Neutrophil (primary cell): ENCODE results near the gene MYOM1.
A peak's percentile ranks its signal among the peaks of the same experiment; 100 is the strongest.

Experiments
- H3K27ac ChIP-seq: fragments of 200-600 bp; sonication (generic); 2 replicates; pipeline ENCODE4 v1.5.1; 2016; ENCODE audit warnings: mild to moderate bottlenecking, moderate library complexity
- H3K27me3 ChIP-seq: fragments of 200-600 bp; sonication (generic); 2 replicates; pipeline ENCODE4 v1.6.0; 2016; ENCODE audit warnings: mild to moderate bottlenecking
- H3K36me3 ChIP-seq: fragments of 200-600 bp; sonication (generic); 2 replicates; pipeline ENCODE4 v1.5.1; 2017
- H3K4me1 ChIP-seq, 2 experiments: fragments of 200-600 bp in 1 of 2; sonication (generic) in 1 of 2; 1 replicate in 1 of 2; 2 replicates in 1 of 2; pipeline versions ENCODE4 v1.5.1 to v1.6.1; 2013 to 2016; ENCODE audit warnings: low read depth in 1 of 2, low read length in 1 of 2, mild to moderate bottlenecking in 1 of 2, moderate library complexity in 1 of 2; ENCODE audit not compliant: control insufficient read depth in 1 of 2, insufficient read depth in 1 of 2
- H3K4me3 ChIP-seq, 2 experiments: fragments of 200-600 bp in 1 of 2; sonication (generic) in 1 of 2; 1 replicate in 1 of 2; 2 replicates in 1 of 2; pipeline ENCODE4 v1.5.1; 2013 to 2016; ENCODE audit warnings: low read depth in 1 of 2, low read length in 1 of 2, mild to moderate bottlenecking in 1 of 2, moderate library complexity in 1 of 2
- H3K9me3 ChIP-seq: fragments of 200-600 bp; sonication (generic); 2 replicates; pipeline ENCODE4 v1.5.1; 2016
- CTCF ChIP-seq: fragments of 200-600 bp; sonication (generic); IDR thresholded peaks from 2 replicates; pipeline ENCODE4 v1.5.1; 2016; ENCODE audit warnings: antibody characterized with exemption

Gene MYOM1

DNA sequence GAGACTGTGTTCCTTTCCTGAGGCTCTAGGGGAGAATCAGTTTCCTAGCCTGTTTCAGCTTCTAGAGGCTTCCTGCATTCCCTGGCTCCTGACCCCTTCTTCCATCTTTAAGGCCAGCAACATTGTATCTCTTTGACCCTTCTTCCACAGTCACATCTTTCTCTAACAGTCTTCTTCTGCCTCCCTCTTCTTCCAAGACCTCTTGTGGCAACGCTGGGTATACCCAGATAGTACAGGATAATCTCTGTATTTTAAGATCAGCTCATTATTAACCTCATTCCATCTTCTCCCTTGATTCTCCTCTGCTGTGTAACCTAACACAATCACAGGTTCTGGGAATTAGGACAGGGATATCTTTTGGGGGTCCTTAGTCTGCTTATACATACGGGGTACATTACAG, 19.0 kb upstream of the MYOM1 start:
- no peak overlapping the region for H3K27ac ChIP-seq
- no peak overlapping the region for H3K4me3 ChIP-seq
- H3K9me3 ChIP-seq, result no peaks in the 10 kb centered on the region
- H3K4me1 ChIP-seq, result peaks cover 0 to 10% of the 10 kb centered on the region in 2 experiments
- no peaks in the 10 kb centered on the region for H3K36me3 ChIP-seq
- no peaks in the 10 kb centered on the region for H3K27me3 ChIP-seq
- no peak for TF ChIP-seq CTCF

DNA sequence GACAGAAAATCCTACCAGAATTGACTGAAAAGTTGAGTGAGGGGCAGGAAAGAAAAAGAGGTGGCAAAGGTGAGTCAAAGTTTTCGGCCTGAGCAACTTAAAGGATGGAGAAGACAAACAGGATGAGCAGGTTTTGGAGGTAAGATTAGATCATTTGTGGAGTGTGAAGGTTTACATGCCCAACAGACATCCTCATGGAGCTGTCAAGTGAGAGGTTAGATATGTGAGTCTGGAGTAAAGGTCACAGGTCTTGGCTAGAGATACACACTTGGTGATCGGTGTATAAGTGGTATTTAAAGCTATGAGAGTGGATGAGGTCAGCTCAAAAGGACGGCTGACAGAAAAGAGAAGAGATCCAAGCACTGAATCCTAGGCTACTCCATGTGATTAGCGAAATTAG, 16.7 kb upstream of the MYOM1 start:
- no peak for TF ChIP-seq CTCF
- peak overlapping the region; percentile 36 for H3K27ac ChIP-seq

GRCh38 chr18:3235846-3236245, 16.1 kb upstream of the MYOM1 start:
- no peaks in the 10 kb centered on the region for H3K27me3 ChIP-seq
- no peak for TF ChIP-seq CTCF
- no peaks in the 10 kb centered on the region for H3K36me3 ChIP-seq
- no peaks in the 10 kb centered on the region for H3K9me3 ChIP-seq
- H3K4me3 ChIP-seq, result no peak overlapping the region
- H3K4me1 ChIP-seq, result peaks cover 8 to 20% of the 10 kb centered on the region in 2 experiments
- peak overlapping the region; percentile 36 for H3K27ac ChIP-seq

More for the DNA sequence above, 16.7 kb upstream of the MYOM1 start:
- Histone ChIP-seq H3K36me3 (no peaks in the 10 kb centered on the region), H3K27me3 (no peaks in the 10 kb centered on the region), H3K4me3 (no peak overlapping the region), H3K9me3 (no peaks in the 10 kb centered on the region), H3K4me1 (peaks cover 8 to 20% of the 10 kb centered on the region in 2 experiments)

- no peaks in the 10 kb centered on the region for H3K9me3 ChIP-seq
- no peak for TF ChIP-seq CTCF
- no peak overlapping the region for H3K4me3 ChIP-seq
- peaks cover 8 to 20% of the 10 kb centered on the region in 2 experiments for H3K4me1 ChIP-seq
- no peaks in the 10 kb centered on the region for H3K36me3 ChIP-seq
- no peak overlapping the region for H3K27ac ChIP-seq
- H3K27me3 ChIP-seq, result no peaks in the 10 kb centered on the region
Measured at GRCh38 chr18:3234457-3234856, 14.7 kb upstream of the MYOM1 start.

DNA sequence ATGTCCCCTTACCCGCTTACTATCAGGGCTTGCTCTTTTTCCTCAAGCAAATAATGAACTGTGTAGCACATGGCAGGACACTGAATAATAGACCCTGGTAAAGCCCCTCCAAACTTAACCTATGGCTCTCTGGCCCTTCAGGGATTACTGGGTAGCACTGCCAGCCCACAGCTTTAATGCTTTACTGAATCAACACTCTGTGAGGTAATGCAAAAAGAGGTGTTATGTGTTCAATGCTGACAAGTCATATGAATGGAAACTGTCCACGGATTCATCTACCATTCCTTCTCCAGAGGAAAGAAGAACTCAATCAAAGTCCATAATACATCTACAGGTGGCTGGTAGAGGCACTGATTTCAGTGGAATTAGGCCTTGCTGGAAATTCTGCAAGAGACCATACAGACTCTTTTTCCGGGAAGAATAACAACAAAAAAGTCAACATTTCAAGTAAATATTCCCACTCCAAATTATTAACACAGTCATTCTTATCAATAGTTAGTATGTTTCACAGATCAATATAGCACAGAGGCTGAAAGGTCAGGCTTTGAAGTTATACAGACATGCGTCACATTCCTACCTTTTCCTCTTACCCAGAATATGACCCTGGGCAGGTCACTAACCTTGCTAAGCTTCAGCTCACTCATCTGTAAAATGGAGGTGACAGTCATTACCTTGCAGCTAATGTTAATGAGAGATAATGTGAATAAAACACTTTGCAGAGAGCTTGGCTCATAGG, 13.8 kb upstream of the MYOM1 start:
- Histone ChIP-seq H3K27me3 (no peaks in the 10 kb centered on the region), H3K4me1 (peaks cover 8 to 20% of the 10 kb centered on the region in 2 experiments), H3K9me3 (no peaks in the 10 kb centered on the region), H3K27ac (no peak overlapping the region), H3K4me3 (no peak overlapping the region), H3K36me3 (no peaks in the 10 kb centered on the region)
- TF ChIP-seq CTCF, result no peak
